Renal pelvis (tissue), 4 donors: Measurements from ENCODE around the gene TSPAN12. TPM values are rescaled to one million over a fixed set of nuclear protein-coding genes. Genes with fewer than 3 reads are reported as not detected.

Source experiments
- DNase-seq: peaks from one replicate; pipeline ENCODE4 v3.0.0-alpha.2; 2013
- polyA plus RNA-seq, 3 donors: library from polyadenylated mRNA; unstranded; fragments of 120-200 nt; gene quantifications; one replicate each; pipeline ENCODE4 v1.2.1, GENCODE V29; 2013; ENCODE audit not compliant: insufficient read length in 3 of 3

The TSPAN12 gene
- polyA plus RNA-seq, 3 donors = 152 to 206 (median 167) TPM

DNA sequence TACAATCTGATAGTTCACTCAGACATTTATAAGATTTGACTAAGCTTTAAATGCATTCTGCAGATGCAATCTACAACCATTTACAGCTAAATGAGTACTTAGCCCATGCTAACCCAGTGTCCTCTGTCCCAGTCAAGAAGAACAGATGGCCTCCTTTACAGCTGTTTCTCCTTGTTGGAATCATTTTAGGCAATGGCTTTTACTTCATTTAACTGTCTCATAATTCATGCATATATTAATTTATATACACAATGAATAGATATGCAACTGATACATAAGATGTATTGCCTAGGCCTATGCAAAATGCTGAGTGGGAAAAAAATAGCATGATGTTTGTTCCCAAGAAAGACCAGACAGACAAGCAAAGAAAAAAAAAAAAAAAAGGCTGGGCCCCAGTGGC, 82.2 kb downstream of the TSPAN12 start:
- DNase-seq = no peak

DNA sequence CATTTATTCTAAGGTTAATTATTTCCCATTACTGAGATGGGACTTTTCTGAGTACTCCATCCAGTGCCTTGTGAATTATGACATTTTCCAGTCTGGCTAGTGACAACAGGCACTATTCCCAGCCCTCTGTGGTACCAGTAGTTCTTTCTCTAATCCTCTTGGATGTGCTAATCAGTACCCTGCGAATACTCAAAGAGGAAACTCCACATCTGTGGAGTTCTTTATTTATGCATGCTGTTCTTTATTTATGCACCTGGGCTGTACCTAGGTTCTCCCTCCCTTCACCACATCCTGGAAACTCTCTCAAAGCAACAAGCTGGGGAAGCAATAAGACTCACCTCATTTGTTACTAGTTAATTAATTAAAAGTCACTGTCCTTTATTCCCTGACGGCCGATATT, 83.5 kb downstream of the TSPAN12 start:
- DNase-seq = no peak

DNA sequence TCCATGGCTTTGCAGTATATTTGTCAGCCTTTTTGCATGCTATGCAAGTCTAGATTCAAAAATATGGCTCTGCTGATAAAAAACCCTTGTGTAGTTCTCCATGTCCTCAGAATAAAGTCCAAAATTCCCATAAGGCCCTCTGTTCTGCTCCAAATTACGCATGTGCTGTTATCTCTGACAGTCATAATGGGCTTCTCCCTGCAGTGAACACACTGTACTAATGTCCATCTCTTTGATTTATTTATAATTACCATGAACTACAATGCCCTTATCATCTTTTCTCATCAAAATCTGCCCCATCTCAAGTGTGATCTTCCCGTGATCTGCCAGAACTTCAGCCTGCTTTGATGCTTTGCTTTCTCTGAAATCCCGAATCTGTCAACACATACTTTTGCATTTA, 87.7 kb downstream of the TSPAN12 start:
- no peak for DNase-seq

DNA sequence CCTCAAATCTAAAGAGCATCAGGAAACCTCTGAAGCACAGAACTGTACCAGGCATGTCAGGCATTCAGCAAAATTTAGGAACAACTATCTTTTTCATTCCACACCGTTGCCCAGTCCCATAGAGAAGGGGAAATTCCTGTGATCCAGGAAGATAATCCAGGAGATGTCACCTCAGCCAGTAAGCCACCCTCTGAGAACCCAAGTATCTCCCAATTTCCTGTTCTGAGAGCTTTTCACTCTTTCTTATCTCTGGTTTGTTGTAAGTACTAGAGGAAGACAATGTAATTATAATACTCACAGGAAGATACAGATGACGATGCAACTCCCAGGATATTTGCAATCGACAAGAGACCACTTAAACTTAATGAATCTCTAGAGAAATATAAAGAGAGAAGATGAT, 97.1 kb downstream of the TSPAN12 start:
- no peak for DNase-seq

DNA sequence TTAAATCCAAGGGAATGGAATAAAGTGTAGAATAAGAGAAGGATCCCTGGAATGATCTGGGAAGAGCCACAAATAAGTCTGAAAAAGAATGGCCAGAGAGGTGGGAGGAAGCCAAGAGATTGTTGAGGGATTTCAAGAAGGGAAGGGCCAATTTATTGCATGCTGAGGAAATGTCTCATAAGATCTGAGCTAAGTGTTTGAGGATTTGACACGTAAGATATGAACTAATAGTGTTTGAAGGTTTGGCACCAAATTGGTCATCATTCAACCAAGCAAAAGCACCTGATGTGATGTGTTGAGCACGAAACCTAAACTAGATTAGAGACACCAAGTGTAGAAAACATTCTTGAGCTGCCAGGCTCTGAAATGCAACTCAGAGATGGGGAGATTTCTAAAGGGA, 97.9 kb downstream of the TSPAN12 start:
- no peak for DNase-seq

DNA sequence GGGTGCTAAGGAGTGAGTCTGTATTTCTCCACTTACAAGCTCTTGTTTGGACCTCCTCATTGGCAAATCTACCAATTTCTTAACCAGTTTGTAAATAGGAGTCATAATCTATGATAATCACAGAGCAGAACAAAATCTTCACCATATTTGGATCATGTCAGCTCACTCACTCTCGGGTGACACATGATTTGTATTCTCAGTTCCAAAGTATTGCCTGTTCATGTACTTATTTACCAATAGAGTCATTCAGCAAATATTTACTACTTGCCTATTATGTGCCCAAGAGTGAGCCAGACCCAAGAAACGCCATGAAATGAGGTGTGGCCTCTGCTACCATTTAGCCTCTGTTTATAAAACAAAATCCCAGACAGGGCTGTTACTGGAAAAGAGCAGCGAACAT, 114.8 kb downstream of the TSPAN12 start:
- no peak for DNase-seq

DNA sequence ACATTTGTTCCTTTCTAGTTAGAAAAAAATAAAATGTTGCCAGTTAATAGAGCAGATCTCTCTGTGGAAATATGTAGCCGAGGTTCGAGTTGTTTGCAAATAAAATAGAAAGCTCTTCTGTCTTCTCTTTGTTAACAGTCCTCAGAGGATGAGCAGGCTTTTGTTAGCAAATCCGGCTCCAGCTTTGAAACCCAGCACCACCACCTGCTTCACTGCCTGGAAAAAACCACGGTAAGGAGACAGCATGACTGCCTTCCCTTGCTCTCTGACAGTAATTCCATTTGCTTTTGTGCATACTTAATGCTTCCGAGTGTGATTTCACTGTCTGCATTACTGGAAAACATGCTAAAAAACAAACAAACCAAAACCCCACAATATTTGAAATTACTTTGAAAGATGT, 115.6 kb downstream of the TSPAN12 start:
- DNase-seq = no peak

DNA sequence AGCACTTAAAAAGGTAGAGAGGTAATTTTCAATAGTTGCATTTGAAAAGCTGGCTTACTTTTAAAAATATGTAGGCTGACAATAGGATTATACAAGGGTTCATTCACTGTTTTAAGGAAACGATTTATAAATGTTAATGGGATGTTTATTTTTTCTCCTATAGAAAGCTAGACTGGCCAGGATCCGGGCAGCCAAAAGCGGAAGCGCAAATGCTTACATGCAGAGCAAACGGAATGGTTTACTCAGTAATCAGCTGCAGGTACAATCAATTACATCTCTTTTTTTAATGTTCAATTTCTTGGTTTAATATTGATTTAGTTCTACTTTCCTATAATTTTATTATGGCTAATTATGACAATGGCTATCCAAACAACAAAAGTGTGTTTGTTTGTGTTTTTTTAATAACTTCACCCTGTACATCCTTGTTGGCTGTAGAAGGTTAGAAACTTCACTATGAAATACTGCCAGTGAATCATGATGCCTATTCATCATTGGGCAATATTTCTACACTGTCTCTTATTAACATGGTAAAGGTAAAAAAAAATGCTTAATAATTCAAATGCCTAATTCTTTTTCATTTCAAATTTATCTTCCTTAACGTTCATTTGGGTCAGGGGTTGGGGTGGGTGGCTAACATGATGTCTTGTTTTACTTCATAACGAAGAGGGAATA, 116.4 kb downstream of the TSPAN12 start:
- no peak for DNase-seq

DNA sequence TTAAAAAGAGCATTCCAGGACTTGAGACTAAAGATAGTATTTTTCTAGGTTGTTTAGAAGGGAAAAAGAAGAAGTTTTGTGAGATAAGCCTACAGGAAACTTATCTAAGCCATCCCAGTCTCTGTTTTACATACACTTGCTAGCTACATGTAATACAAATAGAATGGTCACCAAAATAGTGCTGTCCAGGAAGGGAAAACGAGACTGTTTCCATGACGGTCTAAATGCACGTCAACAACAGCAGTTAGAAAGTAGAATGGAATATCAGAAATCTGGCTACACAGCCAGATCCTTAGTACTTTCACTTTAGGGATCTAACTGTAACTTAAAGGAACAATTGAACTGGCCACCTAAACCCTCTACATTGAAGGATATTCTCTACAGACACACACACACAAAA, 117.6 kb downstream of the TSPAN12 start:
- no peak for DNase-seq

DNA sequence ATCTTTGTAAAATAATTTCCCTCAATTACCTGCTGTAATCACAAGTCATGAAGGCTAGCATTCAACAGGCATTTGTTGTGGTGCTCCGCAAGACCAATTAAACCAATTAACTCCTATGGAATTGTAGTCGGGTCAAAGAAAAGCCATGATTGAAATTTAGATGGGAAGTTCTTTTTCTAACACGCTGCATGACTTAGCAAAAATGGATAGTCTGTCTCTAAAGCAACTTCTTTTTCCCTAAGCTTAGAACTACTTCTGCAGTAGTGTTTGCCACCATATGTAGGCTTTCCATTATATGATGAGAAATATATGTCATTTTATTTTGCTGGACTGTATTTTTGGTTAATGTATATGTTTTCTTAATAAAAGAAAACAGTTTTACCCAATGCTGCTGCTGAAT, 119.1 kb downstream of the TSPAN12 start:
- no peak for DNase-seq

Other genes with a start within 250 kb of the TSPAN12 start
- gene ING3, start 92.6 kb upstream of the TSPAN12 start, polyA plus RNA-seq = 10 to 100 TPM; 37.9 to 40.4 (median 38.0) TPM
- 10 to 100 TPM; 30.1 to 43.3 (median 35.6) TPM for gene CPED1, start 130.6 kb upstream of the TSPAN12 start, polyA plus RNA-seq